Smooth muscle cell (in vitro differentiated cells): Measurements from ENCODE around the gene ZDHHC6. TPM values are rescaled to one million over a fixed set of nuclear protein-coding genes. Genes with fewer than 3 reads are reported as not detected.

Experiments
- DNase-seq: peaks from one replicate; lab custom pipeline; 2025; ENCODE audit not compliant: unreplicated experiment; lab: John Stamatoyannopoulos, UW
- H2AFZ ChIP-seq: fragments of 200-600 bp; sonication (generic); 2 replicates; pipeline ENCODE4 v1.6.0; 2016; ENCODE audit warnings: antibody characterized with exemption, low read depth, mild to moderate bottlenecking
- H3F3A ChIP-seq: fragments of 200-600 bp; sonication (generic); 2 replicates; pipeline ENCODE4 v1.6.0; 2017; ENCODE audit warnings: antibody characterized with exemption, low read depth
- H3K27ac ChIP-seq: fragments of 200-600 bp; sonication (generic); 2 replicates; pipeline ENCODE4 v1.5.1; 2016; ENCODE audit warnings: low read depth, mild to moderate bottlenecking
- H3K27me3 ChIP-seq: fragments of 200-600 bp; sonication (generic); 2 replicates; pipeline ENCODE4 v1.6.1; 2016; ENCODE audit warnings: low read depth, mild to moderate bottlenecking
- H3K36me3 ChIP-seq: fragments of 200-600 bp; sonication (generic); 2 replicates; pipeline ENCODE4 v1.5.1; 2016; ENCODE audit warnings: low read depth
- H3K4me1 ChIP-seq: fragments of 200-600 bp; sonication (generic); 2 replicates; pipeline ENCODE4 v1.5.1; 2016; ENCODE audit warnings: low read depth
- H3K4me2 ChIP-seq: fragments of 200-600 bp; sonication (generic); 2 replicates; pipeline ENCODE4 v1.6.0; 2016; ENCODE audit warnings: mild to moderate bottlenecking
- H3K4me3 ChIP-seq: fragments of 200-600 bp; sonication (generic); 2 replicates; pipeline ENCODE4 v1.5.1; 2016; ENCODE audit warnings: mild to moderate bottlenecking
- H3K79me2 ChIP-seq: fragments of 200-600 bp; sonication (generic); 2 replicates; pipeline ENCODE4 v1.6.0; 2016; ENCODE audit warnings: low read depth, mild to moderate bottlenecking
- H3K9ac ChIP-seq: fragments of 200-600 bp; sonication (generic); 2 replicates; pipeline ENCODE4 v1.6.0; 2016; ENCODE audit warnings: low read depth
- H3K9me3 ChIP-seq: fragments of 200-600 bp; sonication (generic); replicated peaks from 2 replicates; pipeline ENCODE4 v1.5.1; 2016; ENCODE audit warnings: low read depth
- H4K20me1 ChIP-seq: fragments of 200-600 bp; sonication (generic); 2 replicates; pipeline ENCODE4 v1.6.0; 2016; ENCODE audit warnings: low read depth
- WGBS: methylation state at CpG from one replicate; pipeline ENCODE4 v1.1.7; 2016; ENCODE audit warnings: low lambda C conversion rate; 5-methylcytosine and 5-hydroxymethylcytosine counted together
- polyA plus RNA-seq: library from polyadenylated mRNA; unstranded; fragments of >200 nt; fragmentation: Nextera tagmentation; extraction: Ambion mirVana; gene quantifications from 2 replicates; pipeline ENCODE4 v1.2.1, GENCODE V29; 2016
- total RNA-seq: library from RNA; depleted of rRNA; stranded (reverse); fragments of >200 nt; gene quantifications from 2 replicates; pipeline ENCODE4 v1.2.3, GENCODE V29; 2014
- TF ChIP-seq, protein P1 (sequence below): fragments of 200-600 bp; sonication (generic); IDR thresholded peaks from 2 replicates; pipeline ENCODE4 v1.5.1; 2017; ENCODE audit warnings: borderline replicate concordance, mild to moderate bottlenecking, antibody characterized with exemption; ENCODE audit not compliant: insufficient read depth, poor library complexity, severe bottlenecking

ZDHHC6 gene
- total and polyA plus RNA-seq, 2 experiments from 2014 or later = 19.2 to 19.7 TPM

DNA sequence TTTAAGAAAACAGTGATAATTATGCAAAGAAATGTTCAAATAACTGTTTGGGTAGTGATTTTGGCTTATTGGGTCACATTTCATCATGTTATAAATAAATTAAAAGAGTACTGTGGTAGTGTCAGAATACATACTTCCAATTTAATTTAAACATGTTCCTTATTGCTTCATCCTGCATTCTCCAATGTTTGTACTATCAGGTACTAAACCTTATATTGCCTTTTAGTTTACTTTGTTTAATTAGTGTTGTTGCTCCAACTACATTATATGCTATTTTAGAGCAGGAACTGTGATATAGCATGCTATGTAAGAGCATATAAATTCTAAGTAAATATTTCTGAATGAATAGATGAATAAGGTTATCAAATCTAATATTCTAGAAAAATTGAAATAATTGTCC lies 41.2 kb upstream of the ZDHHC6 start:
- H3K27me3 ChIP-seq = no peaks in the 10 kb centered on the region
- no peak for DNase-seq

DNA sequence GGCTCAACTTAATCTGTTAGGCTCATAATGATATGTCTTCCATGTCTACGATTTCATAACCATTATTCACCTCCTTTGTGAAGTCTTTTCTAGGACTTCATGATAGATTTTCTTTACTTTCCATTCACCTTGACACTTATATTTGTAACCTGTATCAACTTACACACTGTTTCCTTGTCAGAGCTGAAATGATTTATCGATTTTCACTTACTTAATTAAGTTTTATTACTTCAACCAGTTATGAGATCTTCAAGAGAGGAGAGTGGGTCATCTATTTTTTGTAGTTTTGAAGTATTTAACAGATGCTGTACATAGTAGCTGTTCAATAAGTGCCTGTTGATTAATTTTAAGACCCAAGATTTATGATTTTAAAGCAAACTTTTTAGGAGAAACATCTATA lies 37.7 kb upstream of the ZDHHC6 start:
- H3K9me3 ChIP-seq = no peaks in the 10 kb centered on the region
- no peak overlapping the region for H3K9ac ChIP-seq
- H3K4me2 ChIP-seq = no peak overlapping the region
- peaks cover 28% of the 10 kb centered on the region for H4K20me1 ChIP-seq
- H3K4me1 ChIP-seq = no peaks in the 10 kb centered on the region
- no peaks in the 10 kb centered on the region for H3K36me3 ChIP-seq
- no peak overlapping the region for H3K4me3 ChIP-seq
- peaks cover 7% of the 10 kb centered on the region for H3K79me2 ChIP-seq
- no peaks in the 10 kb centered on the region for H3F3A ChIP-seq
- TF ChIP-seq, protein P1, sequence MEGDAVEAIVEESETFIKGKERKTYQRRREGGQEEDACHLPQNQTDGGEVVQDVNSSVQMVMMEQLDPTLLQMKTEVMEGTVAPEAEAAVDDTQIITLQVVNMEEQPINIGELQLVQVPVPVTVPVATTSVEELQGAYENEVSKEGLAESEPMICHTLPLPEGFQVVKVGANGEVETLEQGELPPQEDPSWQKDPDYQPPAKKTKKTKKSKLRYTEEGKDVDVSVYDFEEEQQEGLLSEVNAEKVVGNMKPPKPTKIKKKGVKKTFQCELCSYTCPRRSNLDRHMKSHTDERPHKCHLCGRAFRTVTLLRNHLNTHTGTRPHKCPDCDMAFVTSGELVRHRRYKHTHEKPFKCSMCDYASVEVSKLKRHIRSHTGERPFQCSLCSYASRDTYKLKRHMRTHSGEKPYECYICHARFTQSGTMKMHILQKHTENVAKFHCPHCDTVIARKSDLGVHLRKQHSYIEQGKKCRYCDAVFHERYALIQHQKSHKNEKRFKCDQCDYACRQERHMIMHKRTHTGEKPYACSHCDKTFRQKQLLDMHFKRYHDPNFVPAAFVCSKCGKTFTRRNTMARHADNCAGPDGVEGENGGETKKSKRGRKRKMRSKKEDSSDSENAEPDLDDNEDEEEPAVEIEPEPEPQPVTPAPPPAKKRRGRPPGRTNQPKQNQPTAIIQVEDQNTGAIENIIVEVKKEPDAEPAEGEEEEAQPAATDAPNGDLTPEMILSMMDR = no peak
- no peak overlapping the region for H3K27ac ChIP-seq
- no peak overlapping the region for H2AFZ ChIP-seq
- 94% methylated on average over 2 of the region's 2 CpGs for WGBS
- no peaks in the 10 kb centered on the region for H3K27me3 ChIP-seq
- DNase-seq = no peak

More for the DNA sequence above, 41.2 kb upstream of the ZDHHC6 start:
- H3K9ac ChIP-seq = no peak overlapping the region
- no peak overlapping the region for H3K27ac ChIP-seq
- no peaks in the 10 kb centered on the region for H3F3A ChIP-seq
- H3K4me1 ChIP-seq = no peaks in the 10 kb centered on the region
- no peak overlapping the region for H2AFZ ChIP-seq
- no peaks in the 10 kb centered on the region for H3K9me3 ChIP-seq
- TF ChIP-seq, protein P1 = no peak
- no peak overlapping the region for H3K4me3 ChIP-seq
- no peak overlapping the region for H3K4me2 ChIP-seq
- no peaks in the 10 kb centered on the region for H3K79me2 ChIP-seq
- H3K36me3 ChIP-seq = no peaks in the 10 kb centered on the region
- H4K20me1 ChIP-seq = peaks cover 16% of the 10 kb centered on the region

GRCh38 chr10:112481602-112482001 lies 34.9 kb upstream of the ZDHHC6 start:
- H2AFZ ChIP-seq = no peak overlapping the region
- no peak overlapping the region for H3K4me2 ChIP-seq
- no peaks in the 10 kb centered on the region for H3K36me3 ChIP-seq
- no peaks in the 10 kb centered on the region for H3K9me3 ChIP-seq
- H3K27me3 ChIP-seq = no peaks in the 10 kb centered on the region
- no peaks in the 10 kb centered on the region for H3K4me1 ChIP-seq
- H3K79me2 ChIP-seq = peaks cover 7% of the 10 kb centered on the region
- no peaks in the 10 kb centered on the region for H3F3A ChIP-seq
- 95% methylated on average over 3 of the region's 3 CpGs for WGBS
- H3K27ac ChIP-seq = no peak overlapping the region
- DNase-seq = no peak
- peaks cover 21% of the 10 kb centered on the region for H4K20me1 ChIP-seq
- H3K4me3 ChIP-seq = no peak overlapping the region
- no peak overlapping the region for H3K9ac ChIP-seq
- TF ChIP-seq, protein P1 = no peak

GRCh38 chr10:112475575-112476218 lies 29.0 kb upstream of the ZDHHC6 start:
- Histone ChIP-seq H3K9ac (no peak overlapping the region), H3K27me3 (no peaks in the 10 kb centered on the region), H3K9me3 (no peaks in the 10 kb centered on the region), H3K4me1 (no peaks in the 10 kb centered on the region), H3K27ac (no peak overlapping the region), H3K79me2 (peaks cover under 1% of the 10 kb centered on the region), H4K20me1 (peaks cover 31% of the 10 kb centered on the region), H3K36me3 (no peaks in the 10 kb centered on the region), H3K4me2 (no peak overlapping the region), H2AFZ (no peak overlapping the region), H3F3A (no peaks in the 10 kb centered on the region), H3K4me3 (no peak overlapping the region)
- TF ChIP-seq, protein P1 = peak; percentile 53
- WGBS = 91% methylated on average over 3 of the region's 3 CpGs
- DNase-seq = no peak
